C4-2B (cell line): ENCODE data around the gene GRAMD2B.

Source experiments
- H3K27ac ChIP-seq: fragments of 450-650 bp; 2 replicates; pipeline ENCODE4 v1.5.1; 2017
- ZFX ChIP-seq: fragments of 450-650 bp; IDR thresholded peaks from 2 replicates; pipeline ENCODE4 v1.6.1; 2017
- TF ChIP-seq, protein P1 (sequence below): fragments of 450-650 bp; conservative IDR thresholded peaks from 2 replicates; pipeline ENCODE4 v1.5.1; 2017; ENCODE audit warnings: mild to moderate bottlenecking

GRAMD2B gene

DNA sequence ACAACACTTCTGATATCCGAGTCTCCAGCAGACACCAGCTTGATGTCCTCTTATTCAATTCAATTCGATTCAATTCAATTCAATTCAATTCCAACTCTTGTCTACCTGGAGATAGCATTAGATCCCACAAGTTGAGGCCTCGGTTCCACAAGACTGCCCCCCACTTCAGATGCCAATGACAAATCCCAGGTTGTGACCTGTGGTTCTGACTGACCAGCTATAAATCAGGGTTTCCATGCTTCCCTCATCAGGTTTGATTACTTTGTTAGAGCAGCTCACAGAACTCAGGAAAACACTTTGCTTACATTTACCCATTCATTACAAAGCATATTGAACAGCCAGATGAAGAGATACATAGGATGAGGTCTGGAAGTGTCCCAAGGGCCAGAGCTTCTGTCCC, 89.2 kb downstream of the GRAMD2B start:
- TF ChIP-seq, protein P1, sequence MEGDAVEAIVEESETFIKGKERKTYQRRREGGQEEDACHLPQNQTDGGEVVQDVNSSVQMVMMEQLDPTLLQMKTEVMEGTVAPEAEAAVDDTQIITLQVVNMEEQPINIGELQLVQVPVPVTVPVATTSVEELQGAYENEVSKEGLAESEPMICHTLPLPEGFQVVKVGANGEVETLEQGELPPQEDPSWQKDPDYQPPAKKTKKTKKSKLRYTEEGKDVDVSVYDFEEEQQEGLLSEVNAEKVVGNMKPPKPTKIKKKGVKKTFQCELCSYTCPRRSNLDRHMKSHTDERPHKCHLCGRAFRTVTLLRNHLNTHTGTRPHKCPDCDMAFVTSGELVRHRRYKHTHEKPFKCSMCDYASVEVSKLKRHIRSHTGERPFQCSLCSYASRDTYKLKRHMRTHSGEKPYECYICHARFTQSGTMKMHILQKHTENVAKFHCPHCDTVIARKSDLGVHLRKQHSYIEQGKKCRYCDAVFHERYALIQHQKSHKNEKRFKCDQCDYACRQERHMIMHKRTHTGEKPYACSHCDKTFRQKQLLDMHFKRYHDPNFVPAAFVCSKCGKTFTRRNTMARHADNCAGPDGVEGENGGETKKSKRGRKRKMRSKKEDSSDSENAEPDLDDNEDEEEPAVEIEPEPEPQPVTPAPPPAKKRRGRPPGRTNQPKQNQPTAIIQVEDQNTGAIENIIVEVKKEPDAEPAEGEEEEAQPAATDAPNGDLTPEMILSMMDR: no peak
- TF ChIP-seq ZFX: no peak

DNA sequence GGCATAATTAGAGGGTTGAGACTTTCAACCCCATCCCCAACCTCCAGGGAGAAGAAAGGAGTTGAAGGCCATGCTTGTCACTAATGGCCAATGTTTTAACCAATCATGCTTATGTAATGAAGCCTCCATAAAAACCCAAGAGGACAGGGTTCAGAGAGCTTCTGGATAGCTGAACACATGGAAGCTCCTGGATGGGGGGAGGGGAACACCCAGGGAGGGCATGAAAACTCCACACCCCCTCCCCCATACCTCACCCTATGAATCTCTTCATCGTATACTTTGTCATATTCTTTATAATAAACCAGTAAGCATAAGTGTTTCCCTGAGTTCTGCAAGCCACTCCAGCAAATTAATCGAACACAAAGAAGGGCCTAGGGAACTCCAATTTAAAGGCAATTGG, 90.1 kb downstream of the GRAMD2B start:
- no peak overlapping the region for H3K27ac ChIP-seq
- TF ChIP-seq ZFX: no peak
- TF ChIP-seq, protein P1: no peak

More for the DNA sequence above, 89.2 kb downstream of the GRAMD2B start:
- no peak overlapping the region for H3K27ac ChIP-seq

DNA sequence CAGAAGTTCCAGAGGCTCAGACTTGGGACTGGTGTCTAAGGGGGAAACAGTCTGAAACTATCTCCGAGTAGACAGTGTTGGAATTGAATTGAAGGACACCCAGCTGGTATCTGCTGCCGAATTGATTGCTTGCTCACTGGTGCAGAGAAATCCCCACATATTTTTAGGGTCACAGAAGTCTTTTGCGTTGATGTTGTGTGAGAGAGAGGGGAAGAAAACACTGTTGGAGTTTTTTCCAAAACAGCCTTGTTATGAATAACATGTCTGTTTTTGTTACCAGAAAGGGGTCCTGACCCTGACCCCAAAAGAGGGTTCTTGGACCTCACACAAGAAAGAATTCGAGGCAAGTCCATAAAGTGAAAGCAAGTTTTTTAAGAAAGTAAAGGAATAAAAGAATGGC, 90.5 kb downstream of the GRAMD2B start:
- H3K27ac ChIP-seq: no peak overlapping the region
- TF ChIP-seq, protein P1: no peak
- no peak for TF ChIP-seq ZFX

DNA sequence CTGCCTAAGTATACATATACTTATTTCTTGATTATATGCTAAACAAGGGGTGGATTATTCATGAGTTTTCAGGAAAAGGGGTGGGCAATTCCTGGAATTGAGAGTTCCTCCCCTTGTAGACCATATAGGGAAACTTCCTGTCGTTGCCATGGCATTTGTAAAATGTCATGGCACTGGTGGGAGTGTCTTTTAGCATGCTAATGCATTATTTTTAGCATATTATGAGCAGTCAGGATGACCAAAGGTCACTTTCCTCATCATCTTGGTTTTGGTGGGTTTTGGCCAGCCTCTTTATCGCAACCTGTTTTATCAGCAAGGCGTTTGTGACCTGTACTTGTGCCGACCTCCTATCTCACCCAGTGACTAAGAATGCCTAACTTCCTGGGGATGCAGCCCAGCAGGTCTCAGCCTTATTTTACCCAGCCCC, 90.9 kb downstream of the GRAMD2B start:
- no peak for TF ChIP-seq ZFX
- TF ChIP-seq, protein P1: no peak
- H3K27ac ChIP-seq: no peak overlapping the region

DNA sequence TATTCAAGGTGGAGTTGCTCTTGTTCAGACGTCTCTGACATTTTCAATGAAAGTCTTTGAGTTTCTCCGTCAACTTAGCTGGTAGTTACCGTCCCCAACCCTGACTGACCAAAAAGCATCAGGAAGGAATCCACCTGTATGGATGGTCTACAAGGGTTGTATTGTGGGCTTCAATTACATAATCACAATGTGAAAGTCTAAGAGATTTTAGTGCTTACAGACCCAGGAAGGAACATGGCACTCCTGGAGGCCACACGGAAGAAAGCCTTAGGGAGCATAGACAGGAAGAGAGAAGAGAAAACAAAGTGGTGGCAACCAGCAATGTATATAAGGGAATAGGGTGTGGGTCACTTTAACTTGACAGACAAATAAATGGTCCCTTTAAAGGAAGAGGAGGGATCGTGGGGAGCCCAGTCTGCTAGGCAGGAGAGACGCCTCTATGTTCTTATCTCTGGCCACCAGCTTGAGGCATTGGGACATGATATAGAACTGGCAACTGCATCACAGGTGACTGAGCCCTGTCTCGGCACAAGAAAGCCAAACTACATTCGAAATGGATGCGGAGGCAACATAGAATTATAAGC, 91.4 kb downstream of the GRAMD2B start:
- H3K27ac ChIP-seq: no peak overlapping the region
- TF ChIP-seq ZFX: no peak
- TF ChIP-seq, protein P1: no peak

DNA sequence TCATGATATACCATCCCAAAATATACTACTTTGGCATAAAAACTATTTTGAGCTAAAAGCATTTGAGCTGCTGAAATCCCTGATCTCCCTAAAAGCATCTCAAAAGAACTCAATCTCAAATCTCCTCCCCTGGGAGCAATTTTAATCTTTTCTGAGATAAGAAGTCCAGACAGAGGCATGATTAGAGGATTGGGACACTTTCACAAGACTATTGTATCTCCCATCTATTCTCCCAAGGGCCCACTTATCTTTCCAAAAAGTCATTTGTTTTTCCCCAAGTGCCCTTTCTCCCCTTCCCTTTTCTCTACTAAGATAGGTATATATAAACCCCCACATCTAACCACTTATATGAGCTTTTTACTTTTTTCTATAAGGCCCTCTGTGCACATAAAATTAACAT, 92.1 kb downstream of the GRAMD2B start:
- H3K27ac ChIP-seq: no peak overlapping the region
- TF ChIP-seq ZFX: no peak
- TF ChIP-seq, protein P1: no peak

DNA sequence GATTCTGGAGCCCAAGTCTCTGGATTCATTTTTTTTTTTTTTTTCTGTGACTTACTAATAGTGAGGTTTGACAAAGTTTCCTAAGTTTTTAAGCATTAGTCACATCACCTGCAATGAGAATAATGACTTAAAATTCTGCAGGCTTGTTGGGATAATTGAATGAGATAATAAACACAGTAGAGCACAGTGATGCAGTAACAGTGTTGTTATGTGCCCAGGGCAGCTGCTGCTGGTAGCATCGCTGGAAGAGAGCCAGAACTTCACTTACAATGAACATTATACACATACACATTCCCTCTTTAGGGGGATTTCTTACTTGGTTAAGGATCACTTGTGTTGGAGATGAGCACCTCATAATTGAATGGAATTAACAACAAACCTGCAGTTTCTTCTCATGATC, 92.9 kb downstream of the GRAMD2B start:
- no peak for TF ChIP-seq ZFX
- TF ChIP-seq, protein P1: no peak
- H3K27ac ChIP-seq: no peak overlapping the region
